ENCODE results near the gene RSAD1.

The RSAD1 gene

GRCh38 chr17:50522766-50523165, 44.1 kb downstream of the RSAD1 start:
- DNase-seq, result no peak

- no peak for DNase-seq
These were observed 44.5 kb downstream of the RSAD1 start for GRCh38 chr17:50523208-50523607.

GRCh38 chr17:50524838-50525237, 46.2 kb downstream of the RSAD1 start:
- DNase-seq, result no peak

- no peak for DNase-seq
These were observed 48.6 kb downstream of the RSAD1 start for GRCh38 chr17:50527155-50527762.

GRCh38 chr17:50527949-50528474, 49.4 kb downstream of the RSAD1 start:
- DNase-seq, result no peak

- DNase-seq, result no peak
These were observed 51.2 kb downstream of the RSAD1 start for GRCh38 chr17:50529849-50530248.

GRCh38 chr17:50531428-50532025, 52.9 kb downstream of the RSAD1 start:
- no peak for DNase-seq

- DNase-seq, result no peak
These were observed 53.9 kb downstream of the RSAD1 start, which contains the start of gene EPN3 for GRCh38 chr17:50532452-50533024. Gene EPN3 (plus strand): TSS chr17:50532735. CDS start chr17:50536557, 3,822 bp downstream.

GRCh38 chr17:50533185-50533584, 54.5 kb downstream of the RSAD1 start:
- DNase-seq, result no peak

- DNase-seq, result no peak
These were observed 55.1 kb downstream of the RSAD1 start for GRCh38 chr17:50533720-50534148.

GRCh38 chr17:50534222-50534978, 55.7 kb downstream of the RSAD1 start:
- DNase-seq, result peak; percentile 56

- DNase-seq, result no peak
These were observed 56.3 kb downstream of the RSAD1 start for GRCh38 chr17:50534979-50535326.

- no peak for DNase-seq
These were observed 56.7 kb downstream of the RSAD1 start for GRCh38 chr17:50535407-50535806.
